Natural killer cell treated with Interleukin-12 subunit alpha and Interleukin-12 subunit beta and Interleukin-15 and Interleukin-18, amount 100 ng/mL, for 72 hours (primary cell): ENCODE measurements around the gene BCL2L11. TPM values are rescaled to one million over a fixed set of nuclear protein-coding genes. Genes with fewer than 3 reads are reported as not detected.
A peak's percentile ranks its signal among the peaks of the same experiment; 100 is the strongest.

Experiments used
- ATAC-seq, 2 donors: fragments of 150-1000 bp; cut with Tn5 transposase in 1 of 2; sonication (Bioruptor Pico), chemical (Tn5 transposase) in 1 of 2; 2 replicates each; pipeline ENCODE4 v1.10.0; 2021
- DNase-seq: peaks from one replicate; pipeline ENCODE4 v3.0.0; 2022; ENCODE audit warnings: low spot score
- H3K27ac Mint-ChIP-seq, 2 donors: 1 replicate in 1 of 2; 2 replicates in 1 of 2; pipeline ENCODE4 v1.8.0; 2022; ENCODE audit warnings: mixed read lengths in 2 of 2, mild to moderate bottlenecking in 1 of 2, moderate library complexity in 1 of 2
- H3K27me3 Mint-ChIP-seq, 2 donors: 1 replicate in 1 of 2; 2 replicates in 1 of 2; pipeline ENCODE4 v1.8.0; 2022; ENCODE audit warnings: mixed read lengths in 2 of 2
- H3K36me3 Mint-ChIP-seq: one replicate; pipeline ENCODE4 v1.8.0; 2022; ENCODE audit warnings: mixed read lengths
- H3K4me1 Mint-ChIP-seq, 2 donors: 1 replicate in 1 of 2; 2 replicates in 1 of 2; pipeline ENCODE4 v1.8.0; 2022; ENCODE audit warnings: low read depth in 2 of 2, mixed read lengths in 2 of 2, mild to moderate bottlenecking in 1 of 2
- H3K4me3 Mint-ChIP-seq: one replicate; pipeline ENCODE4 v1.8.0; 2022; ENCODE audit warnings: mixed read lengths
- H3K9me3 Mint-ChIP-seq: 2 replicates; pipeline ENCODE4 v1.8.0; 2022; ENCODE audit warnings: mixed read lengths
- total RNA-seq, 2 donors: library from RNA; stranded (reverse); gene quantifications; one replicate each; pipeline ENCODE4 v1.2.3, GENCODE V29; 2022

The BCL2L11 gene
- total RNA-seq, 2 donors from 2014 or later, result 19.2 to 26.6 TPM

- Mint-ChIP-seq H3K4me1 (peaks cover 32 to 36% of the 10 kb centered on the region in 2 donors), H3K9me3 (peaks cover 2% of the 10 kb centered on the region), H3K27ac (peak overlapping the region in 1 of 2 donors; percentile 23), H3K27me3 (peaks cover 0 to 2% of the 10 kb centered on the region in 2 donors), H3K36me3 (peaks cover 9% of the 10 kb centered on the region), H3K4me3 (no peak overlapping the region)
- no peak for DNase-seq
- no peak for ATAC-seq
These were observed 85.1 kb downstream of the BCL2L11 start for GRCh38 chr2:111205774-111206173.

- peaks cover 2% of the 10 kb centered on the region for H3K9me3 Mint-ChIP-seq
- peaks cover 13% of the 10 kb centered on the region for H3K36me3 Mint-ChIP-seq
- H3K4me3 Mint-ChIP-seq, result no peak overlapping the region
- H3K27ac Mint-ChIP-seq, result peak overlapping the region in 1 of 2 donors; percentile 2
- no peaks in the 10 kb centered on the region for H3K27me3 Mint-ChIP-seq
- ATAC-seq (no peak), DNase-seq (no peak)
- H3K4me1 Mint-ChIP-seq, result peaks cover 31 to 34% of the 10 kb centered on the region in 2 donors
These were observed 87.1 kb downstream of the BCL2L11 start for GRCh38 chr2:111207851-111208250.

- Mint-ChIP-seq H3K27ac (peak overlapping the region; percentile 50 to 75), H3K4me1 (peaks cover 31 to 34% of the 10 kb centered on the region in 2 donors), H3K36me3 (peaks cover 20% of the 10 kb centered on the region), H3K4me3 (peak overlapping the region; percentile 58), H3K9me3 (peaks cover 2% of the 10 kb centered on the region), H3K27me3 (no peaks in the 10 kb centered on the region)
- DNase-seq (no peak), ATAC-seq (peak in 1 of 2 donors; percentile 8)
These were observed 87.9 kb downstream of the BCL2L11 start for GRCh38 chr2:111208639-111209038.

- H3K9me3 Mint-ChIP-seq, result peaks cover 2% of the 10 kb centered on the region
- ATAC-seq (peak; percentile 97 to 98), DNase-seq (peak; percentile 83)
- peaks cover 25% of the 10 kb centered on the region for H3K36me3 Mint-ChIP-seq
- H3K27ac Mint-ChIP-seq, result peak overlapping the region; percentile 50 to 75
- peak overlapping the region; percentile 58 for H3K4me3 Mint-ChIP-seq
- H3K4me1 Mint-ChIP-seq, result peaks cover 31% of the 10 kb centered on the region in 2 donors
- H3K27me3 Mint-ChIP-seq, result no peaks in the 10 kb centered on the region
These were observed 88.4 kb downstream of the BCL2L11 start for GRCh38 chr2:111209045-111209514.

GRCh38 chr2:111210036-111210435 is 89.3 kb downstream of the BCL2L11 start:
- DNase-seq, result no peak
- no peak overlapping the region for H3K27ac Mint-ChIP-seq
- peaks cover 4% of the 10 kb centered on the region for H3K9me3 Mint-ChIP-seq
- H3K36me3 Mint-ChIP-seq, result peaks cover 34% of the 10 kb centered on the region
- no peak for ATAC-seq
- no peak overlapping the region for H3K4me3 Mint-ChIP-seq
- H3K4me1 Mint-ChIP-seq, result peaks cover 29 to 31% of the 10 kb centered on the region in 2 donors
- no peaks in the 10 kb centered on the region for H3K27me3 Mint-ChIP-seq

- H3K4me3 Mint-ChIP-seq, result no peak overlapping the region
- no peak overlapping the region for H3K27ac Mint-ChIP-seq
These were observed 93.2 kb downstream of the BCL2L11 start for GRCh38 chr2:111213877-111214276.

GRCh38 chr2:111216811-111217652 is 96.3 kb downstream of the BCL2L11 start:
- peaks cover 0 to 8% of the 10 kb centered on the region in 2 donors for H3K4me1 Mint-ChIP-seq
- no peak overlapping the region for H3K27ac Mint-ChIP-seq
- no peaks in the 10 kb centered on the region for H3K27me3 Mint-ChIP-seq
- peaks cover 2% of the 10 kb centered on the region for H3K9me3 Mint-ChIP-seq
- DNase-seq (peak; percentile 47), ATAC-seq (peak; percentile 20 to 28)
- no peak overlapping the region for H3K4me3 Mint-ChIP-seq
- H3K36me3 Mint-ChIP-seq, result peaks cover 27% of the 10 kb centered on the region

More at GRCh38 chr2:111213877-111214276, 93.2 kb downstream of the BCL2L11 start:
- Mint-ChIP-seq H3K27me3 (no peaks in the 10 kb centered on the region), H3K36me3 (peaks cover 27% of the 10 kb centered on the region), H3K4me1 (peaks cover 12 to 17% of the 10 kb centered on the region in 2 donors), H3K9me3 (peaks cover 2% of the 10 kb centered on the region)
- DNase-seq, result no peak
- ATAC-seq, result no peak
